Transverse colon (tissue), 4 donors: ENCODE results near the gene TTC4. TPM values are rescaled to one million over a fixed set of nuclear protein-coding genes. Genes with fewer than 3 reads are reported as not detected.

Experiments used
- DNase-seq: peaks from one replicate; pipeline ENCODE4 v3.0.0-alpha.2; 2019
- H3K27ac ChIP-seq, 4 donors: fragments of 200-600 bp; sonication (generic); 2 replicates each; pipeline ENCODE4 v1.5.1; 2016 to 2018; ENCODE audit warnings: inconsistent platforms in 4 of 4
- H3K27me3 ChIP-seq: fragments of 200-600 bp; sonication (generic); 2 replicates; pipeline ENCODE4 v1.5.1; 2017; ENCODE audit warnings: inconsistent platforms
- H3K36me3 ChIP-seq, 4 donors: fragments of 200-600 bp; sonication (generic); 2 replicates each; pipeline ENCODE4 v1.5.1; 2017 to 2019; ENCODE audit warnings: inconsistent platforms in 4 of 4
- H3K4me1 ChIP-seq, 4 donors: fragments of 200-600 bp; sonication (generic); 2 replicates each; pipeline ENCODE4 v1.5.1; 2017 to 2020; ENCODE audit warnings: inconsistent platforms in 4 of 4
- H3K4me3 ChIP-seq, 4 donors: fragments of 200-600 bp; sonication (generic); 1 replicate in 1 of 4; 2 replicates in 3 of 4; pipeline versions ENCODE4 v1.5.1 to v1.6.1; 2017 to 2019; ENCODE audit warnings: inconsistent platforms in 4 of 4
- H3K9me3 ChIP-seq, 2 donors: fragments of 200-600 bp; sonication (generic); 2 replicates each; pipeline ENCODE4 v1.5.1; 2017 to 2019; ENCODE audit warnings: inconsistent platforms in 2 of 2
- EP300 ChIP-seq: sonication (generic); formaldehyde crosslinking; IDR thresholded peaks from one replicate; pipeline ENCODE4 v1.6.1; 2017; ENCODE audit warnings: antibody characterized with exemption, low read depth
- POLR2A ChIP-seq: fragments of 450-650 bp; IDR thresholded peaks from one replicate; pipeline ENCODE4 v1.6.1; 2016; ENCODE audit warnings: antibody characterized with exemption, mild to moderate bottlenecking, moderate library complexity
- POLR2AphosphoS5 ChIP-seq, 3 donors: sonication (generic); formaldehyde crosslinking; IDR thresholded peaks; one replicate each; pipeline ENCODE4 v1.6.1; 2016; ENCODE audit warnings: antibody characterized with exemption in 3 of 3
- WGBS, 2 donors: methylation state at CpG; one replicate each; pipeline ENCODE4 v1.1.5; 2018; ENCODE audit warnings: low coverage in 1 of 2; 5-methylcytosine and 5-hydroxymethylcytosine counted together
- in situ Hi-C, 4 donors: fragments of 200-750 bp; cut with MboI; loops; one replicate each; pipeline versions ENCODE4 v1.15.0 to v1.15.1; 2017; ENCODE audit warnings: low sequenced_read_pairs in 3 of 4, low pct_ligation_motif_present in 1 of 4, low pct_unique_long_range_greater_than_20kb in 1 of 4
- intact Hi-C: fragments of 100-400 bp; cut with DNase I; formaldehyde crosslinking; loops from one replicate; pipeline ENCODE4 v1.15.1; 2023; ENCODE audit warnings: low total_unique reads
- total RNA-seq, 4 donors: library from RNA; depleted of rRNA; stranded (reverse); fragments of >200 nt; gene quantifications; one replicate each; pipeline ENCODE4 v1.1.0, GENCODE V29; 2016
- TF ChIP-seq, protein P1 (sequence below), 5 experiments: fragments of 200-600 bp in 3 of 5; fragments of 450-650 bp in 2 of 5; sonication (generic) in 3 of 5; IDR thresholded peaks; 1 replicate in 2 of 5; 2 replicates in 3 of 5; pipeline ENCODE4 v1.5.1; 2016 to 2017; ENCODE audit warnings: antibody characterized with exemption in 5 of 5, inconsistent platforms in 3 of 5, mild to moderate bottlenecking in 2 of 5, moderate library complexity in 1 of 5

Gene TTC4
- total RNA-seq, 4 donors from 2014 or later: 1.8 to 33.7 (median 15.2) TPM

GRCh38 chr1:54777011-54777410 lies 61.4 kb downstream of the TTC4 start:
- Histone ChIP-seq H3K36me3 (no peaks in the 10 kb centered on the region), H3K4me1 (peaks cover 15 to 29% (median 28%) of the 10 kb centered on the region in 4 donors), H3K9me3 (no peaks in the 10 kb centered on the region), H3K27ac (peak overlapping the region; percentile 60 to 86 (median 72)), H3K27me3 (no peaks in the 10 kb centered on the region), H3K4me3 (no peak overlapping the region)
- no peak for DNase-seq
- 68% methylated on average over 4 of the region's 4 CpGs; no CpG with 5 or more reads in 1 of the 2 donors for WGBS, 2 donors
- intact Hi-C loops: no loop called here
- TF ChIP-seq POLR2AphosphoS5 (IDR thresholded peaks at IDR 0.05) (no peak), EP300 (no peak), POLR2A (no peak)
- TF ChIP-seq, protein P1, sequence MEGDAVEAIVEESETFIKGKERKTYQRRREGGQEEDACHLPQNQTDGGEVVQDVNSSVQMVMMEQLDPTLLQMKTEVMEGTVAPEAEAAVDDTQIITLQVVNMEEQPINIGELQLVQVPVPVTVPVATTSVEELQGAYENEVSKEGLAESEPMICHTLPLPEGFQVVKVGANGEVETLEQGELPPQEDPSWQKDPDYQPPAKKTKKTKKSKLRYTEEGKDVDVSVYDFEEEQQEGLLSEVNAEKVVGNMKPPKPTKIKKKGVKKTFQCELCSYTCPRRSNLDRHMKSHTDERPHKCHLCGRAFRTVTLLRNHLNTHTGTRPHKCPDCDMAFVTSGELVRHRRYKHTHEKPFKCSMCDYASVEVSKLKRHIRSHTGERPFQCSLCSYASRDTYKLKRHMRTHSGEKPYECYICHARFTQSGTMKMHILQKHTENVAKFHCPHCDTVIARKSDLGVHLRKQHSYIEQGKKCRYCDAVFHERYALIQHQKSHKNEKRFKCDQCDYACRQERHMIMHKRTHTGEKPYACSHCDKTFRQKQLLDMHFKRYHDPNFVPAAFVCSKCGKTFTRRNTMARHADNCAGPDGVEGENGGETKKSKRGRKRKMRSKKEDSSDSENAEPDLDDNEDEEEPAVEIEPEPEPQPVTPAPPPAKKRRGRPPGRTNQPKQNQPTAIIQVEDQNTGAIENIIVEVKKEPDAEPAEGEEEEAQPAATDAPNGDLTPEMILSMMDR (IDR thresholded peaks at IDR 0.05): no peak
- in situ Hi-C loops: no loop called here

DNA sequence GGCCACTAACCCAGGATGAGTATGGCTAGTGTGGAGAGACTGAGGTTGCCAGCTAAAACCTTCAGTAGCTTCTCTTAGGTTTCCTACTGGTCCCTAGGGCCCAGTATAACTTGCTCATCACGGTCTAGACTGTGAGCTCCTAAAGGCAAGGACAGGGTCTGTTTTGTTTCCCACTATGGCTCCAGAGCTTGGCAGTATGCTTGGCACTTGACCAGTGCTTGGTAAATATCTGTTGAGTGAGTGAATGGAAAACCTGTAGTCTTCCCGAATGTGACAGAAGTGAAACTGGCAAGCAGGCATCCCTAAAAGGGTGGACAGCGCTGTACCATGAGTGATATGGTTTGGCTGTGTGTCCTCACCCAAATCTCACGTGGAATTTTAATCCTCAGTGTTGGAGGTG lies 61.8 kb downstream of the TTC4 start:
- intact Hi-C loops: no loop called here
- Histone ChIP-seq H3K27ac (peak overlapping the region; percentile 60 to 86 (median 72)), H3K36me3 (no peaks in the 10 kb centered on the region), H3K9me3 (no peaks in the 10 kb centered on the region), H3K4me1 (peaks cover 15 to 27% (median 25%) of the 10 kb centered on the region in 4 donors), H3K27me3 (no peaks in the 10 kb centered on the region), H3K4me3 (no peak overlapping the region)
- peak in 2 of 3 donors; percentile 58 for TF ChIP-seq POLR2AphosphoS5 (IDR thresholded peaks at IDR 0.05)
- TF ChIP-seq POLR2A: no peak
- peak; percentile 17 for TF ChIP-seq EP300
- TF ChIP-seq, protein P1 (IDR thresholded peaks at IDR 0.05): no peak
- no peak for DNase-seq
- in situ Hi-C loops: no loop called here
- 69 to 95% methylated on average over 3 to 4 of the region's 4 CpGs for WGBS, 2 donors

- WGBS, 2 donors: 83% methylated on average over 67 of the region's 74 CpGs; no CpG with 5 or more reads in 1 of the 2 donors
- Histone ChIP-seq H3K36me3 (no peaks in the 10 kb centered on the region), H3K9me3 (no peaks in the 10 kb centered on the region), H3K27ac (no peak overlapping the region), H3K4me3 (peak overlapping the region in 1 of 4 donors; percentile 6), H3K4me1 (peaks cover 10 to 16% (median 12%) of the 10 kb centered on the region in 4 donors), H3K27me3 (no peaks in the 10 kb centered on the region)
- DNase-seq: no peak
- intact Hi-C loops: no loop called here
- TF ChIP-seq EP300 (no peak), POLR2AphosphoS5 (IDR thresholded peaks at IDR 0.05) (no peak)
- in situ Hi-C loops: no loop called here
These were observed 65.5 kb downstream of the TTC4 start for GRCh38 chr1:54781023-54781723.

GRCh38 chr1:54782156-54782555 lies 66.5 kb downstream of the TTC4 start:
- peaks cover 2 to 6% (median 3%) of the 10 kb centered on the region in 4 donors for H3K4me1 ChIP-seq
- in situ Hi-C loops: no loop called here
- TF ChIP-seq POLR2A (no peak), POLR2AphosphoS5 (IDR thresholded peaks at IDR 0.05) (no peak), EP300 (no peak)
- TF ChIP-seq, protein P1 (IDR thresholded peaks at IDR 0.05): no peak
- H3K36me3 ChIP-seq: no peaks in the 10 kb centered on the region
- H3K9me3 ChIP-seq: no peaks in the 10 kb centered on the region
- H3K27ac ChIP-seq: no peak overlapping the region
- no peak for DNase-seq
- no peak overlapping the region for H3K4me3 ChIP-seq
- intact Hi-C loops: no loop called here
- WGBS, 2 donors: 86% methylated on average over 6 of the region's 6 CpGs; no CpG with 5 or more reads in 1 of the 2 donors
- no peaks in the 10 kb centered on the region for H3K27me3 ChIP-seq
